Mucosa of descending colon (tissue), 3 donors: ENCODE measurements around the gene PIK3R2. TPM values are rescaled to one million over a fixed set of nuclear protein-coding genes. Genes with fewer than 3 reads are reported as not detected.
A peak's percentile ranks its signal among the peaks of the same experiment; 100 is the strongest.

Experiments used
- ATAC-seq: fragments of 200-7000 bp; cut with Tn5 transposase; one replicate; pipeline ENCODE4 v1.9.1; 2020; ENCODE audit warnings: mild to moderate bottlenecking, moderate library complexity
- DNase-seq, 3 donors: peaks; one replicate each; pipeline ENCODE4 v3.0.0-alpha.2; 2020
- H3K36me3 ChIP-seq: fragments of 200-600 bp; one replicate; pipeline ENCODE4 v1.8.0; 2021; ENCODE audit warnings: low read depth, mild to moderate bottlenecking
- H3K4me1 ChIP-seq: fragments of 200-600 bp; one replicate; pipeline ENCODE4 v1.8.0; 2021; ENCODE audit warnings: low read depth, mild to moderate bottlenecking
- H3K4me3 ChIP-seq: fragments of 200-600 bp; one replicate; pipeline ENCODE4 v1.8.0; 2021; ENCODE audit warnings: mild to moderate bottlenecking
- H3K9me3 ChIP-seq: fragments of 200-600 bp; one replicate; pipeline ENCODE4 v1.8.0; 2021; ENCODE audit warnings: mild to moderate bottlenecking
- CTCF ChIP-seq: fragments of 200-600 bp; IDR thresholded peaks from one replicate; pipeline ENCODE4 v1.8.0; 2022; ENCODE audit warnings: antibody characterized with exemption, mild to moderate bottlenecking
- intact Hi-C, 2 donors: fragments of 100-400 bp; cut with DNase I in 1 of 2; cut with micrococcal nuclease in 1 of 2; formaldehyde crosslinking; loops; one replicate each; pipeline versions ENCODE4 v1.11.0 to v1.11.1; 2022; cut with DNase I, micrococcal nuclease
- total RNA-seq, 3 donors: library from RNA; stranded (reverse); fragmentation: NEBNext Ultra II Directional in 2 of 3; extraction: Animal tissue kit (Norgen Biotek cat#: 25700) in 2 of 3; gene quantifications; one replicate each; pipeline versions ENCODE4 v1.2.1 to v1.2.4, GENCODE V29; 2021 to 2023
- donor health status: DM: no; HTN: no; CAD: no; lungs with moderate emphysema.
- donor health status: DM: no; HTN: no; CAD: no.
- donor health status: DM: no; HTN: yes; CAD: no.

Gene PIK3R2
- total RNA-seq, 3 donors from 2014 or later: 31.6 to 40.0 (median 35.2) TPM

GRCh38 chr19:18109733-18110608 lies 43.0 kb upstream of the PIK3R2 start:
- TF ChIP-seq CTCF: no peak
- Histone ChIP-seq H3K9me3 (no peaks in the 10 kb centered on the region), H3K4me1 (peaks cover 20% of the 10 kb centered on the region), H3K4me3 (peak overlapping the region; percentile 57), H3K36me3 (no peaks in the 10 kb centered on the region)
- DNase-seq (peak; percentile 77 to 85 (median 84)), ATAC-seq (peak; percentile 81)
- intact Hi-C loops: loop anchor here (5.0 to 10.0 kb wide), 3 partner anchors 55 to 217 kb away; no protein-coding TSS in a partner anchor

GRCh38 chr19:18110609-18111232 lies 42.2 kb upstream of the PIK3R2 start:
- intact Hi-C loops: loop anchor here (5.0 to 10.0 kb wide), 3 partner anchors 54 to 217 kb away; no protein-coding TSS in a partner anchor
- H3K36me3 ChIP-seq: no peaks in the 10 kb centered on the region
- H3K9me3 ChIP-seq: no peaks in the 10 kb centered on the region
- H3K4me1 ChIP-seq: peaks cover 19% of the 10 kb centered on the region
- peak overlapping the region; percentile 57 for H3K4me3 ChIP-seq
- TF ChIP-seq CTCF: no peak
- ATAC-seq (peak; percentile 70), DNase-seq (peak; percentile 74 to 79 (median 78))

GRCh38 chr19:18112989-18113478 lies 39.9 kb upstream of the PIK3R2 start:
- Histone ChIP-seq H3K36me3 (no peaks in the 10 kb centered on the region), H3K4me1 (peaks cover 23% of the 10 kb centered on the region), H3K9me3 (no peaks in the 10 kb centered on the region), H3K4me3 (no peak overlapping the region)
- ATAC-seq (peak; percentile 46), DNase-seq (peak; percentile 87 to 95 (median 94))
- TF ChIP-seq CTCF: peak; percentile 89
- intact Hi-C loops: loop anchor here (5.0 to 10.0 kb wide), 3 partner anchors 52 to 214 kb away; no protein-coding TSS in a partner anchor

GRCh38 chr19:18113827-18114226 lies 39.1 kb upstream of the PIK3R2 start:
- H3K4me1 ChIP-seq: peaks cover 27% of the 10 kb centered on the region
- ATAC-seq: no peak
- H3K4me3 ChIP-seq: no peak overlapping the region
- no peaks in the 10 kb centered on the region for H3K9me3 ChIP-seq
- intact Hi-C loops: loop anchor here (5.0 to 10.0 kb wide), 3 partner anchors 51 to 213 kb away; no protein-coding TSS in a partner anchor
- no peak for TF ChIP-seq CTCF
- no peaks in the 10 kb centered on the region for H3K36me3 ChIP-seq
- no peak for DNase-seq

- no peak overlapping the region for H3K4me3 ChIP-seq
- no peaks in the 10 kb centered on the region for H3K9me3 ChIP-seq
- intact Hi-C loops: loop anchor here (5.0 to 10.0 kb wide), 3 partner anchors 50 to 213 kb away; no protein-coding TSS in a partner anchor
- no peaks in the 10 kb centered on the region for H3K36me3 ChIP-seq
- H3K4me1 ChIP-seq: peaks cover 22% of the 10 kb centered on the region
- no peak for TF ChIP-seq CTCF
- ATAC-seq: no peak
- no peak for DNase-seq
Observed at GRCh38 chr19:18114483-18114882, 38.5 kb upstream of the PIK3R2 start.
